ENCODE results near the gene FBXL16. TPM values are rescaled to one million over a fixed set of nuclear protein-coding genes. Genes with fewer than 3 reads are reported as not detected.
A peak's percentile ranks its signal among the peaks of the same experiment; 100 is the strongest.

Gene FBXL16
- total and polyA plus RNA-seq, 9 of the 15 experiments (the other 6 are each of a cell fraction or from before 2014, with no cell fraction given), result 0.21 to 8.2 (median 1.7) TPM

DNA sequence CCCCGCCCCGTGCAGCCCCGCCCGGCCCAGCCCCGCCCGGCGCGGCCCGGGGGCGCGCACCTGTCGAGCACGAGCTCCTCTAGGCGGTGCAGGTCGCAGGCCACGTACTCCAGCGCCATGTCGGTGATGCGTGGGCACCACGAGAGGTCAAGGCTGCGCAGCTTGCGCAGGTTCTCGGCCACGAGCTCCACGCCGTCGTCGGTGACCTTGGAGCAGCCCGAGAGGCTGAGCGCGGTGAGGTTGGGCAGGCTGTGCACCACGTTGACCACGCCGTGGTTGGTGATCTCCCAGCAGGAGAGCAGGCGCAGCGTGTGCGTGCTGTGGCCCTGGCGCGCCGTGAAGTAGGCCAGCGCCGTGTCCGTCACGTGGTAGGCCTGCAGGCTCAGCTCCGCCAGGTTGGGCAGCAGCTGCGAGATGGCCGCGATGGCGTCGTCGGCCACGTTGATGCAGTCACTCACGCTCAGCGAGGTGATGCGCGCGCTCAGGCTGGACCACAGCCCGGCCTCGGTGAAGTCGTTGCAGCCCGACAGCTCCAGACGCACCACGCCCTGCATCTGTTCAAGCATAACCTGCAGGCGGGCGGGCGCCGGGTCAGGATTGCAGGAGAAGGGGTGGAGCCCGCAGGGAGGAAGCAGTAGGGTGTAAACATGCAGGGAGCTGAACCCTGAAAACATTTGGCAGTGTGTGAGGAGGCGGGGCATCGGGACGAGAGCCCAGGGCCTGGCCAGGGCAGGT, 10.1 kb downstream of the FBXL16 start (continued):
- TF ChIP-seq, protein P1, sequence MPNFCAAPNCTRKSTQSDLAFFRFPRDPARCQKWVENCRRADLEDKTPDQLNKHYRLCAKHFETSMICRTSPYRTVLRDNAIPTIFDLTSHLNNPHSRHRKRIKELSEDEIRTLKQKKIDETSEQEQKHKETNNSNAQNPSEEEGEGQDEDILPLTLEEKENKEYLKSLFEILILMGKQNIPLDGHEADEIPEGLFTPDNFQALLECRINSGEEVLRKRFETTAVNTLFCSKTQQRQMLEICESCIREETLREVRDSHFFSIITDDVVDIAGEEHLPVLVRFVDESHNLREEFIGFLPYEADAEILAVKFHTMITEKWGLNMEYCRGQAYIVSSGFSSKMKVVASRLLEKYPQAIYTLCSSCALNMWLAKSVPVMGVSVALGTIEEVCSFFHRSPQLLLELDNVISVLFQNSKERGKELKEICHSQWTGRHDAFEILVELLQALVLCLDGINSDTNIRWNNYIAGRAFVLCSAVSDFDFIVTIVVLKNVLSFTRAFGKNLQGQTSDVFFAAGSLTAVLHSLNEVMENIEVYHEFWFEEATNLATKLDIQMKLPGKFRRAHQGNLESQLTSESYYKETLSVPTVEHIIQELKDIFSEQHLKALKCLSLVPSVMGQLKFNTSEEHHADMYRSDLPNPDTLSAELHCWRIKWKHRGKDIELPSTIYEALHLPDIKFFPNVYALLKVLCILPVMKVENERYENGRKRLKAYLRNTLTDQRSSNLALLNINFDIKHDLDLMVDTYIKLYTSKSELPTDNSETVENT (CRISPR knock-in tag; IDR thresholded peaks at IDR 0.05), result peak; percentile 73
- no peak for TF ChIP-seq ILF3 (IDR thresholded peaks at IDR 0.05; ENCODE audit: borderline replicate concordance)
- TF ChIP-seq BDP1 (IDR thresholded peaks at IDR 0.05; ENCODE audit: insufficient read depth, insufficient read length), result no peak
- TF ChIP-seq NFATC3 (IDR thresholded peaks at IDR 0.05), result no peak
- TF ChIP-seq, protein P2, sequence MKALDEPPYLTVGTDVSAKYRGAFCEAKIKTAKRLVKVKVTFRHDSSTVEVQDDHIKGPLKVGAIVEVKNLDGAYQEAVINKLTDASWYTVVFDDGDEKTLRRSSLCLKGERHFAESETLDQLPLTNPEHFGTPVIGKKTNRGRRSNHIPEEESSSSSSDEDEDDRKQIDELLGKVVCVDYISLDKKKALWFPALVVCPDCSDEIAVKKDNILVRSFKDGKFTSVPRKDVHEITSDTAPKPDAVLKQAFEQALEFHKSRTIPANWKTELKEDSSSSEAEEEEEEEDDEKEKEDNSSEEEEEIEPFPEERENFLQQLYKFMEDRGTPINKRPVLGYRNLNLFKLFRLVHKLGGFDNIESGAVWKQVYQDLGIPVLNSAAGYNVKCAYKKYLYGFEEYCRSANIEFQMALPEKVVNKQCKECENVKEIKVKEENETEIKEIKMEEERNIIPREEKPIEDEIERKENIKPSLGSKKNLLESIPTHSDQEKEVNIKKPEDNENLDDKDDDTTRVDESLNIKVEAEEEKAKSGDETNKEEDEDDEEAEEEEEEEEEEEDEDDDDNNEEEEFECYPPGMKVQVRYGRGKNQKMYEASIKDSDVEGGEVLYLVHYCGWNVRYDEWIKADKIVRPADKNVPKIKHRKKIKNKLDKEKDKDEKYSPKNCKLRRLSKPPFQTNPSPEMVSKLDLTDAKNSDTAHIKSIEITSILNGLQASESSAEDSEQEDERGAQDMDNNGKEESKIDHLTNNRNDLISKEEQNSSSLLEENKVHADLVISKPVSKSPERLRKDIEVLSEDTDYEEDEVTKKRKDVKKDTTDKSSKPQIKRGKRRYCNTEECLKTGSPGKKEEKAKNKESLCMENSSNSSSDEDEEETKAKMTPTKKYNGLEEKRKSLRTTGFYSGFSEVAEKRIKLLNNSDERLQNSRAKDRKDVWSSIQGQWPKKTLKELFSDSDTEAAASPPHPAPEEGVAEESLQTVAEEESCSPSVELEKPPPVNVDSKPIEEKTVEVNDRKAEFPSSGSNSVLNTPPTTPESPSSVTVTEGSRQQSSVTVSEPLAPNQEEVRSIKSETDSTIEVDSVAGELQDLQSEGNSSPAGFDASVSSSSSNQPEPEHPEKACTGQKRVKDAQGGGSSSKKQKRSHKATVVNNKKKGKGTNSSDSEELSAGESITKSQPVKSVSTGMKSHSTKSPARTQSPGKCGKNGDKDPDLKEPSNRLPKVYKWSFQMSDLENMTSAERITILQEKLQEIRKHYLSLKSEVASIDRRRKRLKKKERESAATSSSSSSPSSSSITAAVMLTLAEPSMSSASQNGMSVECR (CRISPR knock-in tag; IDR thresholded peaks at IDR 0.05), result peak; percentile 86; the same call in 1 of the 2 replicates
- TF ChIP-seq ZNF586 (CRISPR knock-in tag; conservative IDR thresholded peaks at IDR 0.05), result no peak
- TF ChIP-seq PYGO2 (tag; IDR thresholded peaks at IDR 0.05), result no peak
- no peak for TF ChIP-seq PPARD (CRISPR knock-in tag; IDR thresholded peaks at IDR 0.05)
- peak; percentile 56 for TF ChIP-seq FIP1L1 (IDR thresholded peaks at IDR 0.05; ENCODE audit: low read depth, low read length, poor library complexity, severe bottlenecking)
- no peak for TF ChIP-seq MAFF (IDR thresholded peaks at IDR 0.05; ENCODE audit: low read length)
- TF ChIP-seq RFX7 (CRISPR knock-in tag; IDR thresholded peaks at IDR 0.05), result no peak
- TF ChIP-seq, protein P3, sequence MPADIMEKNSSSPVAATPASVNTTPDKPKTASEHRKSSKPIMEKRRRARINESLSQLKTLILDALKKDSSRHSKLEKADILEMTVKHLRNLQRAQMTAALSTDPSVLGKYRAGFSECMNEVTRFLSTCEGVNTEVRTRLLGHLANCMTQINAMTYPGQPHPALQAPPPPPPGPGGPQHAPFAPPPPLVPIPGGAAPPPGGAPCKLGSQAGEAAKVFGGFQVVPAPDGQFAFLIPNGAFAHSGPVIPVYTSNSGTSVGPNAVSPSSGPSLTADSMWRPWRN (IDR thresholded peaks at IDR 0.05; ENCODE audit: low read depth), result no peak
- no peak for TF ChIP-seq KAT2B (IDR thresholded peaks at IDR 0.05; ENCODE audit: low read depth, low read length)
- TF ChIP-seq BRD4 (IDR thresholded peaks at IDR 0.05), result no peak
- TF ChIP-seq GTF2A2 (tag; IDR thresholded peaks at IDR 0.05), result no peak
- no peak for TF ChIP-seq PHF21A (IDR thresholded peaks at IDR 0.05; ENCODE audit: borderline replicate concordance, low read depth)
- no peak for TF ChIP-seq HDAC2 (IDR thresholded peaks at IDR 0.05)
- TF ChIP-seq, protein P4, sequence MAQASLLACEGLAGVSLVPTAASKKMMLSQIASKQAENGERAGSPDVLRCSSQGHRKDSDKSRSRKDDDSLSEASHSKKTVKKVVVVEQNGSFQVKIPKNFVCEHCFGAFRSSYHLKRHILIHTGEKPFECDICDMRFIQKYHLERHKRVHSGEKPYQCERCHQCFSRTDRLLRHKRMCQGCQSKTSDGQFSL (CRISPR knock-in tag; IDR thresholded peaks at IDR 0.05), result no peak; the same call in none of the 2 replicates
- TF ChIP-seq, protein P4 (tag; IDR thresholded peaks at IDR 0.05), result no peak
- TF ChIP-seq ZNF507 (tag; conservative IDR thresholded peaks at IDR 0.05), result no peak
- TF ChIP-seq NR2C1 (IDR thresholded peaks at IDR 0.05), result no peak
- TF ChIP-seq NR2C1 (tag; IDR thresholded peaks at IDR 0.05), result peak; percentile 31; the same call in 1 of the 2 replicates

Measured in K562 (cell line).